Psoas muscle (tissue), 8 donors: ENCODE results near the gene TFR2. TPM values are rescaled to one million over a fixed set of nuclear protein-coding genes. Genes with fewer than 3 reads are reported as not detected.

Experiments
- ATAC-seq, 4 donors: fragments of 200-7000 bp; cut with Tn5 transposase; one replicate each; pipeline ENCODE4 v1.9.1; 2020; ENCODE audit warnings: moderate library complexity in 3 of 4, mild to moderate bottlenecking in 2 of 4
- DNase-seq, 2 donors: peaks; one replicate each; pipeline ENCODE4 v3.0.0-alpha.2; 2020
- H3K27ac ChIP-seq: fragments of 200-600 bp; one replicate; pipeline ENCODE4 v1.8.0; 2022
- H3K27me3 ChIP-seq, 3 donors: fragments of 200-600 bp in 1 of 3; one replicate each; pipeline versions ENCODE4 v1.6.1 to v1.8.0; 2013 to 2022; ENCODE audit warnings: low read length in 2 of 3, mild to moderate bottlenecking in 2 of 3, moderate library complexity in 1 of 3; ENCODE audit not compliant: insufficient read depth in 3 of 3
- H3K36me3 ChIP-seq, 2 donors: fragments of 200-600 bp in 1 of 2; one replicate each; pipeline versions ENCODE4 v1.6.1 to v1.8.0; 2013 to 2022; ENCODE audit warnings: low read depth in 1 of 2, mild to moderate bottlenecking in 1 of 2, moderate library complexity in 1 of 2; ENCODE audit not compliant: insufficient read depth in 1 of 2
- H3K4me1 ChIP-seq: fragments of 200-600 bp; one replicate; pipeline ENCODE4 v1.8.0; 2022
- H3K4me3 ChIP-seq: fragments of 200-600 bp; one replicate; pipeline ENCODE4 v1.8.0; 2022; ENCODE audit warnings: mild to moderate bottlenecking
- H3K9me3 ChIP-seq: fragments of 200-600 bp; one replicate; pipeline ENCODE4 v1.8.0; 2022
- CTCF ChIP-seq: fragments of 200-600 bp; IDR thresholded peaks from one replicate; pipeline ENCODE4 v1.8.0; 2022; ENCODE audit warnings: antibody characterized with exemption
- WGBS, 3 donors: extraction: QIAGEN DNeasy Blood & Tissue Kit; methylation state at CpG; one replicate each; pipeline versions ENCODE4 v1.1.6 to v1.1.7; 2013; 5-methylcytosine and 5-hydroxymethylcytosine counted together
- intact Hi-C, 2 donors: fragments of 100-400 bp; cut with DNase I; formaldehyde crosslinking; loops; one replicate each; pipeline versions ENCODE4 v1.11.0 to v1.14.2; 2022
- polyA plus RNA-seq, 3 donors: library from polyadenylated mRNA; stranded (reverse); fragments of 200-250 nt; gene quantifications; one replicate each; pipeline ENCODE4 v1.2.3, GENCODE V29; 2013
- total RNA-seq, 4 donors: library from RNA; stranded (reverse); fragmentation: NEBNext Ultra II Directional in 2 of 4; extraction: Animal tissue kit (Norgen Biotek cat#: 25700) in 2 of 4; gene quantifications; one replicate each; pipeline versions ENCODE4 v1.2.1 to v1.2.4, GENCODE V29; 2021 to 2023
- donor health status: healthy with polysubstance abuse.
- donor health status: DM: no; HTN: no; CAD: no; lungs with moderate emphysema.
- donor health status: Bipolar disorder and iron deficiency.
- donor health status: healthy.
- donor health status: DM: yes; HTN: yes; CAD: no.
- donor health status: DM: no; HTN: no; CAD: no.
- donor health status: DM: no; HTN: no; CAD: no.
- donor health status: DM: yes; HTN: yes; CAD: no.

Gene TFR2
- total and polyA plus RNA-seq, 7 donors, result 0.04 to 0.36 TPM; not detected in 5

- Histone ChIP-seq H3K9me3 (no peaks in the 10 kb centered on the region), H3K27ac (no peak overlapping the region), H3K4me1 (peaks cover 3% of the 10 kb centered on the region), H3K36me3 (peaks cover 0 to 2% of the 10 kb centered on the region in 2 donors), H3K4me3 (no peak overlapping the region), H3K27me3 (no peaks in the 10 kb centered on the region)
- no peak for DNase-seq
- WGBS, 3 donors, result 93 to 95% (median 95%) methylated on average over 5 of the region's 5 CpGs
- ATAC-seq, result no peak
- intact Hi-C loops, result loop anchor here (5.0 kb wide), 2 partner anchors 62 to 82 kb away; partner anchors contain the start of genes GNB2 (in 2 of the 2) and GIGYF1 (in 1 of the 2)
- TF ChIP-seq CTCF, result no peak
Observed at GRCh38 chr7:100609958-100610357, 31.4 kb downstream of the TFR2 start.

GRCh38 chr7:100607111-100607510, 34.2 kb downstream of the TFR2 start:
- no peak for TF ChIP-seq CTCF
- 91 to 96% (median 95%) methylated on average over 8 of the region's 8 CpGs for WGBS, 3 donors
- no peak for DNase-seq
- no peak overlapping the region for H3K27ac ChIP-seq
- intact Hi-C loops, result loop anchor here in 1 of 2 donors (5.0 kb wide), 1 partner anchor 85 kb away; the partner anchor contains the start of gene GIGYF1
- ATAC-seq, result no peak
- H3K4me3 ChIP-seq, result no peak overlapping the region
- peaks cover 0 to 3% (median 0%) of the 10 kb centered on the region in 3 donors for H3K27me3 ChIP-seq
- peaks cover 5% of the 10 kb centered on the region for H3K4me1 ChIP-seq
- no peaks in the 10 kb centered on the region for H3K36me3 ChIP-seq
- H3K9me3 ChIP-seq, result no peaks in the 10 kb centered on the region

GRCh38 chr7:100606313-100606712, 35.0 kb downstream of the TFR2 start:
- no peak overlapping the region for H3K27ac ChIP-seq

GRCh38 chr7:100604976-100605911, 36.1 kb downstream of the TFR2 start:
- 13 to 15% (median 15%) methylated on average over 54 to 68 of the region's 68 CpGs for WGBS, 3 donors
- TF ChIP-seq CTCF, result no peak
- Histone ChIP-seq H3K27me3 (peaks cover 0 to 8% (median 3%) of the 10 kb centered on the region in 3 donors), H3K4me1 (peaks cover 5% of the 10 kb centered on the region), H3K36me3 (no peaks in the 10 kb centered on the region), H3K27ac (no peak overlapping the region), H3K4me3 (peak overlapping the region; percentile 80), H3K9me3 (no peaks in the 10 kb centered on the region)
- peak; percentile 35 to 63 for DNase-seq
- ATAC-seq, result peak in 3 of 4 donors; percentile 18 to 35 (median 23)
- intact Hi-C loops, result loop anchor here (2.0 to 5.0 kb wide), 2 partner anchors 18 to 87 kb away; partner anchors contain the start of genes FBXO24 (in 1 of the 2), GIGYF1 (in 1 of the 2) and LRCH4 (in 1 of the 2)

More at GRCh38 chr7:100606313-100606712, 35.0 kb downstream of the TFR2 start:
- DNase-seq (no peak), ATAC-seq (no peak)
- Histone ChIP-seq H3K9me3 (no peaks in the 10 kb centered on the region), H3K36me3 (no peaks in the 10 kb centered on the region), H3K4me1 (peaks cover 5% of the 10 kb centered on the region), H3K27me3 (peaks cover 0 to 3% (median 0%) of the 10 kb centered on the region in 3 donors), H3K4me3 (no peak overlapping the region)
- WGBS, 3 donors, result 86 to 91% (median 90%) methylated on average over 12 of the region's 12 CpGs
- intact Hi-C loops, result loop anchor here in 1 of 2 donors (5.0 kb wide), 1 partner anchor 86 kb away; the partner anchor contains the start of gene GIGYF1
- TF ChIP-seq CTCF, result no peak
